IPS DF 6.9 (cell line): Measurements from ENCODE around the gene DIPK1B.

ENCODE experiments used
- DNase-seq: peaks from one replicate; pipeline ENCODE4 v3.0.0-alpha.2; 2013; ENCODE audit warnings: low read depth, low spot score
- H3K27ac ChIP-seq: one replicate; pipeline ENCODE4 v1.5.1; 2013; ENCODE audit warnings: low read length, control low read depth
- H3K27me3 ChIP-seq: 2 replicates; pipeline ENCODE4 v1.6.1; 2013; ENCODE audit warnings: mild to moderate bottlenecking, low read length; ENCODE audit not compliant: control insufficient read depth, insufficient read depth
- H3K36me3 ChIP-seq: 2 replicates; pipeline ENCODE4 v1.6.1; 2013; ENCODE audit warnings: low read length; ENCODE audit not compliant: control insufficient read depth, insufficient read depth
- H3K4me1 ChIP-seq: 2 replicates; pipeline ENCODE4 v1.6.1; 2013; ENCODE audit warnings: low read length; ENCODE audit not compliant: control insufficient read depth, insufficient read depth
- H3K4me3 ChIP-seq: 2 replicates; pipeline ENCODE4 v1.5.1; 2013; ENCODE audit warnings: mild to moderate bottlenecking, low read length
- H3K9me3 ChIP-seq: 2 replicates; pipeline ENCODE4 v1.6.1; 2013; ENCODE audit warnings: low read length, inconsistent platforms; ENCODE audit not compliant: control insufficient read depth, insufficient read depth
- WGBS: extraction: QIAGEN DNeasy Blood & Tissue Kit; methylation state at CpG from one replicate; pipeline ENCODE4 v1.1.7; 2013; ENCODE audit warnings: mixed read lengths, missing lambda C conversion rate; ENCODE audit not compliant: insufficient read length, insufficient coverage; 5-methylcytosine and 5-hydroxymethylcytosine counted together

The DIPK1B gene

DNA sequence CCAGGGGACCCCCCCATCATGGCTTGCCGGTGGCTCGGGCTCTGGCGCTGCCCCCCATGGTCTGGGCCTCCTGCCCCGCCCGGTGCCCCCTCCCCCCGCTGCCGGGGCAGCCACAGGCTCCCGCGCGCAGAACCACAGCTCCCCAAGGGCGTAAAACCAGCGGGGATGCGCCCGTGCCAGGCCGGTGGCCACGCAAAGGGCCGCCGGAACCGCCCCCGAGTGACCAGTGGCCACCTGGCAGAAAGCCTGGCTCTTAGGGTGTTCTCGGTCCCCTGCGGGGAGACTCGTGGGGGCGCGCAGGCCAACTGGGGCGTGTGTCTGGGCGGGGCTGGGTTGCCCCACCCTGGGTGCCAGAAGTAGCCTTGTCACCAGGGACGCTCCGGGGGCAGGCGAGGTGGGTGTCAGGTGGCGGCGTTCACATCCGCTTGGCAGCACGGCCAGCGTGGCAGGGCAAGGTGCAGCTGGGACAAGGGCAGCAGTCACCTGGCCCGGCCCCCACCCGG, 24.6 kb upstream of the DIPK1B start:
- no CpG with 5 or more reads among the region's 37 CpGs for WGBS
- no peaks in the 10 kb centered on the region for H3K9me3 ChIP-seq
- H3K36me3 ChIP-seq: no peaks in the 10 kb centered on the region; the same call in 1 of the 2 replicates
- H3K4me3 ChIP-seq: peak overlapping the region; percentile 85; the same call in 1 of the 2 replicates
- DNase-seq: no peak
- no peaks in the 10 kb centered on the region for H3K27me3 ChIP-seq
- H3K27ac ChIP-seq: no peak overlapping the region
- peaks cover 12% of the 10 kb centered on the region for H3K4me1 ChIP-seq

DNA sequence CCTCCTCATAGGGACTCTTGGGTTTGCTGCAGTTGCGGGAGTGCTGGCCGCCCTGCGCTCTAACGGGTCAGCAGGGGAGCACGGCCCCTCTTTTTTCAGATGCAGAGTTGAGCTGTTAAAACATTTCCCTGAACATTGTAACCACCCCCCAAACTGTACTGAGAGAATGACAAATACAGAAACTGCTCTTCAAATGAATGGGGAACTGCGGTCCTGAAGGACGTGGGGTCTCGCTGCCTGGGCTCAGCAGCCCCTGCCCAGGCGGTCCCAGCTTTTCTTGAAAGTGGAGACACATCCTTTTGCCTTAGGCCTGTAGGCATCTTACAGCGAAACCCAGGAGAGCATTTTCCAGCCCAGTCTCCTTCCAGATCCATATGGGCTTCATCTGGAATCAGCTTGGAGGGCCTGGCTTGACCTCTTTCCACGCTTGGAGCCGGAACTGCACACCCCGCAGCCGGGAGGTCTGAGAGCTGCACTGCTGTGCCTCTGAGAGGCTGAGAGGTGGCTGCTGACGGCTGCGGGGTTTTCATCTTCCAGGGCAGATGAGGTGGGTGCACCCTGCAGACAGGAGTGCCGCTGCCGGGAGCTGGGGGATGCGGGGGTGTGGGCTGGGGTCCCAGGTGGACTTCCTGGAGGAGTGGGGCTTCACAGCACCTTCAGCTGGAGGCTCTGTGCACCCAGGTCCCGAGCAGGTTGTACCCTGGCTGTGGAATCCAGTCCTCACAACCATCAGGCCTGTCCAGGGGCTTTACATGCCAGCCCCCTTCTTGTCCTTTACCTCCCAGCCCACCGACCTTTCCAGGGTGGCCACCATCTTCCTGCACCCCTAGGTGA, 23.9 kb upstream of the DIPK1B start:
- peaks cover 12% of the 10 kb centered on the region for H3K4me1 ChIP-seq
- H3K27ac ChIP-seq: no peak overlapping the region
- DNase-seq: no peak
- H3K27me3 ChIP-seq: no peaks in the 10 kb centered on the region
- H3K9me3 ChIP-seq: no peaks in the 10 kb centered on the region
- WGBS: no CpG with 5 or more reads among the region's 21 CpGs
- H3K4me3 ChIP-seq: no peak overlapping the region; the same call in 1 of the 2 replicates
- H3K36me3 ChIP-seq: no peaks in the 10 kb centered on the region; the same call in 1 of the 2 replicates

DNA sequence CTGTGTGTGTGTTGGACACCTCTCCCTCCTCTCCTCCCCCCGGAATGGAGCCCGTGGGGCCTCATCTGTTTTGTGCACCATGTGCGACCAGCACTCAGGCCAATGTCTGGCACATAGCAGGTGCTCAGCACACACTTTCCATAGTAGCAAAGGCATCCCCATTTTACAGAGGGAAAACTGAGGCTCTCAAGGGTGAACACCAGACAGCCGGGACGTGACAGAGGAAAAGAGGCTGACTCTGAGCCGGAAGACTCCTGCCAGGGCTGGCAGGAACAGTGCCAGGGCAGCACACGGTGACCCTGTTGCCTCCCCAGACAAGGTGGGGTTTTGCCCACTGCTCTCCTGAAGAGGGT, 23.3 kb upstream of the DIPK1B start:
- Histone ChIP-seq H3K27me3 (no peaks in the 10 kb centered on the region), H3K27ac (no peak overlapping the region), H3K4me3 (no peak overlapping the region), H3K4me1 (peaks cover 12% of the 10 kb centered on the region), H3K36me3 (no peaks in the 10 kb centered on the region; the same call in 1 of the 2 replicates), H3K9me3 (no peaks in the 10 kb centered on the region)
- no CpG with 5 or more reads among the region's 7 CpGs for WGBS
- no peak for DNase-seq

DNA sequence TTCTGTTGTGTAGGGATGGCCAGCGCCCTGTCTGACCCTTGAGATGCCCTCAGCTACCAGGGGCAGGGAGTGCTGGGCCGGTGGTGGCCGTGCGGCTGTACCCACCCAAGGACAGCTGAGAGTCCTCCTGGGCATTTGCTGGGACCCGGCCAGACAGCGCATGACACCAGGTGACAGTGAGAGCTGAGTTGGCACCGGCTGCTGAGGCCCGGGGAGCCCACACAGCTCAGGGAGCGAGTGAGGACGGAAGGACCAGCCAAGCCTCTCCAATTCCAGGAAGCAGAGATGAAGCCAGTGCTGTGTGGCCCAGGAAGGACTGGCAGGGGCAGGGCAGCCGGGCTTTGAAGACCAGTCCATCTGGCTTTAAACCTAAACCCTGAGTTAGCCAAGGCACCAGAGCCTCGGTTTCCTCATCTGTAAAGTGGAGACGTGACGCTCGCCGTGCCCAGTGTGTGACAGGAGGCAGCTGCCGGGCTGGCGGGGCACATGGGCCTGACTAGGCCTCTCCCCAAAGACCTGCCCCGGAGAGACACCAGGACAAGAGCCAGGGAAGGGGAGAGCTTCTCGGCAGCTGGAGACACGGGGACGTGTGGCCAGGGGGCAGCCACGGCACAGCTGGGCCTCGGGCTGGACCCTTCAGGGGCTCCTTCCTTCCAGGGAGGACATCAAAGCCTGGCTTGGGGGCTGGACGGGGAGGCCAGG, 22.1 kb upstream of the DIPK1B start:
- no peak overlapping the region for H3K4me3 ChIP-seq
- H3K27ac ChIP-seq: no peak overlapping the region
- no CpG with 5 or more reads among the region's 25 CpGs for WGBS
- H3K4me1 ChIP-seq: peaks cover 16% of the 10 kb centered on the region
- no peak for DNase-seq
- H3K27me3 ChIP-seq: no peaks in the 10 kb centered on the region
- H3K9me3 ChIP-seq: no peaks in the 10 kb centered on the region
- H3K36me3 ChIP-seq: no peaks in the 10 kb centered on the region; the same call in 1 of the 2 replicates

DNA sequence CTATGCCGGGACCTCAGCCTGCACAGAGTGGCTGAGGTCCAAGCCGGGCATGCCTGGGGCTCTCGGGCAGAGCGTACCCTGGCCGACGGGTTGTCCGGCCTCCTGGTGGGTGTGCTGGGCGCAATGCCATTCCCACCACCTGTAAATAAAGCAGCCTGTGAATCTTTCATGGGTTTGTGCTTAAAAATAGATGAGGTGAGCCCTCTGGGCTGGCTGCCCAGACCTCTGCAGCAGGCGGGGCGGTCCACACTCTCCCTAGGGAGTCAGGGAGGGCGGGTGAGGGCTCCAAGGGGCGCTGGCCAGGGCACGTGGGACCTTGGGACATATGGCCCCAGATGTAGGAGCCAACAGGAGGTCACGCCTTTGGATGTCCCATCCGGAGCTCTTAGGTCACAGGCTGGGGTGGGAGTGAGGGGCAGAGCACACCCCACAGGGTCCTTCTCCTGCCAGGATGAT, 21.5 kb upstream of the DIPK1B start:
- peaks cover 14% of the 10 kb centered on the region for H3K4me1 ChIP-seq
- no peak overlapping the region for H3K4me3 ChIP-seq
- H3K36me3 ChIP-seq: no peaks in the 10 kb centered on the region; the same call in 1 of the 2 replicates
- H3K9me3 ChIP-seq: no peaks in the 10 kb centered on the region
- no peak for DNase-seq
- H3K27ac ChIP-seq: no peak overlapping the region
- no CpG with 5 or more reads among the region's 15 CpGs for WGBS
- H3K27me3 ChIP-seq: no peaks in the 10 kb centered on the region

DNA sequence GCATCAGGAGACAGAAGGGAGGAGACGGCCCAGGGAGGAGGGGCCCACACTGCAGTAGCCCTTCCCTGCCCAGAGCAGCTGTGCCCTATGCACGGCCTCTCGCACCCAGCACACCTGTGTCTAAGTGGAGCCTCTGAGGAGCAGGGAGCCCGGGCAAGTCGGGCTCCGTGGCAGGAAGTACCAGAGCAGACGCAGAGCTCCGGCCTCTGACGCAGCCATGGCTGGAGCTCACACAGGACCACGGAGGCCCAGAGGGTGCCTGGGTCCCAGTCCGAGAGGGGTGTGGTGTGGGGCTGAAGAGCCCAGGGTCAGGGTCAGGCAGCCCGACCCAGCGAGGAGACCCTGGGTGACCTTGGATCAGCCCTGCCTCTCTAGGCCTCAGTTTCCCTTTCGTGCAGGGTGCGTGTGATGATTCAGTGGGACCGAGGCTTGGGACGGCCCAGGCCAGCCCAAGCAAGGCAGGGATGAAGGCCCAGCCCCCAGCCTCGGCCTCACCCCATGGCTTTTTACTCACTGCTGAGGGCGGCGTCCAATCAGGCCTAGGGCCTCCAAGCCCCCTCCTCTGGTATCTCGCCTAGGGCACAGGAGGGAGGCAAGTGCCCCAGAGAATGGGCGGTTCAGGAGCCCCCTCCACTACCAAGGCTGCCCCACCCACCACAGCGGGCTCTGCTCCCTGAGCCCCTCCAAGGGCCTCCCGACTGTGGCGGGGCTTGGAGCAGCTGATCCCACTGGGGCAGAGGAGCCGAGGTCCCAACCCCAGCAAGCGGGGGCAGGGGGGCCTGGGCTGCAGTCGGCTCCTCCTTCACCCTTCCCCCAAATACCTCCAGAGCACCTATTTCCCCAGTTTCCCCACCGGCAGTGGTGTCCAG, 20.8 kb upstream of the DIPK1B start:
- Histone ChIP-seq H3K9me3 (no peaks in the 10 kb centered on the region), H3K4me3 (no peak overlapping the region), H3K4me1 (peaks cover 11% of the 10 kb centered on the region), H3K27me3 (no peaks in the 10 kb centered on the region), H3K27ac (no peak overlapping the region), H3K36me3 (no peaks in the 10 kb centered on the region)
- no peak for DNase-seq
- WGBS: no CpG with 5 or more reads among the region's 29 CpGs

DNA sequence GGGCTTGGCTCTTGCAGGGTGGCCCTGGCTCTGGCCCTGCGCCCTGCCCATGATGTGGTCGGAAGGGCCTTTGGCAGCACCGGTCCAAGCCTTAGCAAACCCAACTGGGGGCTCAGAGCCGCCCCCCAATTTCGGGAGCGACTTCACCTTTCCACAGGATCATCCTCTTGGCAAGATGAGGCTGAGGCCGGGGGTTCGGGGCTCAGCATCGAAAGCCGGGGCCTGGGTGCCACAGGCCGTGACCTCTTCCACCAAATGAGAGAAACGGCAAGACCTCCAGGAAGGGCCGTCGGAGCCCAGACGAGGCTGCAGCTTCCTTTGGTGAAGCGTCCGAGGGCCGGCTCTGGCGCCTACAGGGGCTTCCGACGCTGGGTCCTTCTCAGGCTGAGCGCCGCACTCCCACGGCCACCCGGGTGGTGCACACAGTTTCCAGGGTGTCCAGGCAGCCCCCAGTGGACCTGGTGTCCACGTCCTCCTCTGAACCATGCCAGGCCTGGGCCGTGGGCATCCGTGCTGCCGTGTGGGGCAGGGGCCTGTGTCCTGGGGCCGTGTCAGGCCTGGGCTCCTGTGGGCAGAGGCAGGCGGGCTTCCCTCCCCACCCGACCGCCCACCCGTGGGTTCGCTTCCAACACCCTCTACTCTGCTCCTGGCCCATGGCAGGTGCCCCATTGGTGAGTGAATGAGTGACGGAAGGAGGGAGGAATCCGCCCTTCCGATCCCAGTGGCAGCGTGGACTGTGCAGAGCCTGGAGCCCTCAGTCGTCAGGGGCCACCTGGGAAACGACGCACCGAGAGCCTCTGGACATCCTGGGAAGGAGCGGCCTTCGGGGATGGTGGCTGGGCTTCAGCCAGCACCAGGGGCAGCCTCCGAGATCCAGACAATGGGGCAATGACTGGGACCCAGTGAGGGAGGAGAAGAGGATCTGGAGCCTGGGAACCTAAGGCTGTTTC, 19.9 kb upstream of the DIPK1B start:
- peaks cover 14% of the 10 kb centered on the region for H3K4me1 ChIP-seq
- H3K36me3 ChIP-seq: no peaks in the 10 kb centered on the region
- H3K9me3 ChIP-seq: no peaks in the 10 kb centered on the region
- no peak overlapping the region for H3K4me3 ChIP-seq
- DNase-seq: no peak
- WGBS: no CpG with 5 or more reads among the region's 46 CpGs
- H3K27ac ChIP-seq: no peak overlapping the region
- H3K27me3 ChIP-seq: no peaks in the 10 kb centered on the region

DNA sequence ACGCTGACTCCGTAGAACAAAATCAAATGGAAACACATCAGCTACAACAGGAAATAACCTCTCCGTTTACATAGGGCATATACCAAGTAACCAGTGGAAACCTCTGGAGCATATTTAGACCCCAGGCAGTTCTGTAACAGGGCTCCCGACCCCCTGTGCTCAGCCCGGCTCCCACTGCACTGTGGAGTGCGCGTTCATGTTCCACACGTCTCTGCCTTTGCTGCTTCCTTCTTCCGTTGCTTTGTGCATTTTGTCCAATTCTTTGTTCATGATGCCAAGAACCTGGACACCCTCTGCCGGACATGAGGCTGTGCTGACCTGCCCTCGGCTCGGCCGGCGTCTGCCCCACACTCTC, 19.3 kb upstream of the DIPK1B start:
- Histone ChIP-seq H3K4me1 (peaks cover 13% of the 10 kb centered on the region), H3K27ac (no peak overlapping the region)
- WGBS: no CpG with 5 or more reads among the region's 14 CpGs

DNA sequence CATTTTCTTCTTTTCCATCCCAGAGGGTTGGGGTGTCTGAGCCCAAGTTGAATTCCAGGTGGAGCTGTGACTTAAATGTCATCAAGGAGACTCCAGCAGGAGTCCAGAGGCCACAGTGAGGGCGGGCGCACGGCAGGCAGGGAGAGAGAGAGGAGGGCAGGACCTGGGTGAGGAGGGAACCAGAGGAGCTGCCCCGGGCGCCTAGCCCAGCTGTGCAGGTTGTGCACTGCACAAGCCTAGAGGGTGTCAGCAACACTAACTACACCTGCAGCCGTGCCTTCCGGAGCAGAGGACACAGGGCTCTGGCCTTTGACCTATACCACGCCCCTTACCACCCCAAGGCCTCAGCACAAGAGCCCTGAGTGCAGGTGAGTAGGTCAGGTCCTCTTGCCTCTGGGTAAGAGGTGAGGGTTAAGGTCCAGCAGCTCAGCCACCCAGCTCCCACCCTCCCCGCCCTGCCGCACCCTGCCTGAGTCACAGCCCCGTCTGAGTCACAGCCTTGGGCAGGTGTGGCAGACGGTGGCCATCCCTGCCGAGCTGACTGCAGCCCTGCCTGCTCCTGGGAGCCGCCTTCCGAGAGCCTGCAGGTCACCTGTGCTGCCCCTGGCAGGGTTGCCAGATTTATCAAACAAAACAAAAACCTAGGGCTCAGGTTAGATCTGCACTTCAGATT, 18.7 kb upstream of the DIPK1B start:
- Histone ChIP-seq H3K9me3 (no peaks in the 10 kb centered on the region), H3K27me3 (no peaks in the 10 kb centered on the region), H3K4me3 (no peak overlapping the region), H3K36me3 (no peaks in the 10 kb centered on the region), H3K27ac (no peak overlapping the region), H3K4me1 (peaks cover 13% of the 10 kb centered on the region)
- no peak for DNase-seq
- no CpG with 5 or more reads among the region's 15 CpGs for WGBS

More for the DNA sequence above, 19.3 kb upstream of the DIPK1B start:
- DNase-seq: no peak
- Histone ChIP-seq H3K27me3 (no peaks in the 10 kb centered on the region), H3K9me3 (no peaks in the 10 kb centered on the region), H3K36me3 (no peaks in the 10 kb centered on the region), H3K4me3 (no peak overlapping the region)
